ENCODE results near the gene OSER1.
A peak's percentile ranks its signal among the peaks of the same experiment; 100 is the strongest.
"Not testable (repeated sequence)": the region's sequence is repeated elsewhere in the genome, so short reads cannot be mapped to it uniquely, and the experiment has no call there.

The OSER1 gene

DNA sequence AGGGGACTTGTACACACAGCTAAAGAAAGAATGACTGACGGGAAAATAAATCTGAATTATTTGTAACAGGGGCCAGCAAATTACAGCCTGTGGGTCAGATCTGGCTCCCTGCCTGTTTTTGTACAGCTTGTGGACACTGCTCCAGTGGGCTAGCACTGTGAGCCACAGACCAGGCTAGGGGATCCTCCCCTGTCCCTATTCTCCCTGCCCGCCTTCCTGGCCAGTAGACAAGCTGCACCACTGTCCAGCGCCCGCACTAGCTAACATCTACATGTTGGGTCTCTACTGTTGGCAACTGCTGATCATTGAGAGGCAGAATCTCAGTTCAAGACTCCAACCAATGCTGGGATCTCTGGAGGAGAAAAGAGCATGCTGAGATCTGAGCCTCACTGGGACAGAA is 10.7 kb downstream of the OSER1 start:
- no peak for DNase-seq

DNA sequence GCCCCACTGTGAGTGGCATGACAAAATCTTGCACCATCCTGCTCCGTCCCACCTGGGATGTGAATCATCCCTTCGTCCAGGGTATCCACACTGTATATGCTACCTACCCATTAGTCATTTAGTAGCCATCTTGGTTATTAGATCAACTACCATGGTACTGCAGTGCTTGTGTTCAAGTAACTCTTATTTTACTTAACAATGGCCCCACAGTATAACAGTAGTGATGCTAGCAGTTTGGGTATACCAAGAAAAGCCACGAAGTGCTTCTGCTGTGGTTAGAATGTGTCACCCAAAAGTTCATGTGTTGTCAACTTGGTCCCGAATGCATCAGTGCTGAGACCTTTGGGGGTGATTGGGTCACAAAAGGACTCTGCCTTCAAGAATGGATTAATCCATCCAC is 11.7 kb downstream of the OSER1 start:
- no peak for DNase-seq

DNA sequence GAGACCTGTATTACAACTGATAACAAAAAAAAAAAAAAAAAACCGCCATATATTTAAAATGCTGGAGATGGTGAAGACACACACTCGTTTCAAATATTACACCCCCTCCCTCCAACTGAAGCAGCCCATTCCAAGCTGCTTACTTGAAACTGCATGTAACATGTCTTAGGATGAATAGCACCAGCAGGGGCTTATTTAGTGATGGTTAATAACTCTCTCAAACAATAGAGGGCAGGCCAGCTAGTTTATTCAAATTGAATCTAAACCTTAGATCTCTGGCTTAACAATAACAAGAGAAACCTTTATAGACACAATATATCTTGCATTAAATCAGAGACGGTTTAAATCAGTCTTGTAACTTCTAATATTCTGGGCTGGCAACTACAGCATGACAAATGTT is 14.3 kb downstream of the OSER1 start:
- no peak for DNase-seq

DNA sequence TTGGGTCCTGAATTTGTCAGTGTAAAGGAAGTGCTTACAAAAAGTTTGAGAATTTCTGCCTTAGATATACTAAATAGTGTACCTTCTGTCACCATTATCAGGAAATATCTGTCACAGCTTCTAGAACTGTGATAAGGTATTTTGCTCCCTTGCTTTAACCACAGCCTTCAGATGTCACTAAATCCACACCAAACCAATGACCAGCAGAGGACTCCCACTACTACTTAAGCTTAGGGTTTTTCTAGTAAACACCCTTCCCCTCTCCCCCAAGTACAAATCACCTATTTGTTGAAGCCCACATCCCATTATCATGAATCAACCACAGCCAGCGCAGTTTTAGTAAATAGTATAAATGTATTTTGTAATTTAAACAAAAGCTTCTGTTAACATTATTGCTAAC is 15.0 kb downstream of the OSER1 start:
- DNase-seq = no peak

DNA sequence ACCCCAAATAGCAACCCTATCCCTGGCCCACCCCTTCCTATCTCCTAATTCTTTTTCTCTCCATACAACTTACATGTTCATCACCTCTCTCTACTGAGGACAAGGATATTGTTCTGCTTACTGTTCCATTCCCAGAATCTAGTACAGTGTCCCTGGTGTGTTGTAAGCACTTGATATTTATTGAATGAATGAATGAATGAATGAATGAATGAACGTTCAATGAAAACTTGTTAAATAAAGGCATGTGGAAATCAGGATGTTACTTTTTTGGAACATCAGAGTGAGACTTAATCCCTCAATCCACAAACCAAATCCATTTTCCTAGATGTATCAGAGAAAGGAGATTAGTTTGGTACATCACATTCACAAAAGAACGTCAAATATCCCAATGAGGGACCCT is 16.8 kb downstream of the OSER1 start:
- no peak for DNase-seq

DNA sequence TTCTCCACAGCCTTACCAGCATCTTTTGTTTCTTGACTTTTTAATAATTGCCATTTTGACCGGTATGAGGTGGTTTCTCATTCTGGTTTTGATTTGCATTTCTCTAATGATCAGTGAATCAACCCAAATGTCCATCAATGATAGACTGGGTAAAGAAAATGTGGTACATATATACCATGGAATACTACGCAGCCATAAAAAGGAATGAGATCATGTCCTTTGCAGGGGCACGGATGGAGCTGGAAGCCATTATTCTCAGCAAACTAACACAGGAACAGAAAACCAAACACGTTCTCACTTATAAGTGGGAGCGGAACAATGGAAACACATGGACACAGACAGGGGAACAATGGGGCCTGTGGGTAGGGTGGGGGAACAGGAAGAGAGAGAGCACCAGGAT is 18.9 kb downstream of the OSER1 start:
- DNase-seq = not testable (repeated sequence)

DNA sequence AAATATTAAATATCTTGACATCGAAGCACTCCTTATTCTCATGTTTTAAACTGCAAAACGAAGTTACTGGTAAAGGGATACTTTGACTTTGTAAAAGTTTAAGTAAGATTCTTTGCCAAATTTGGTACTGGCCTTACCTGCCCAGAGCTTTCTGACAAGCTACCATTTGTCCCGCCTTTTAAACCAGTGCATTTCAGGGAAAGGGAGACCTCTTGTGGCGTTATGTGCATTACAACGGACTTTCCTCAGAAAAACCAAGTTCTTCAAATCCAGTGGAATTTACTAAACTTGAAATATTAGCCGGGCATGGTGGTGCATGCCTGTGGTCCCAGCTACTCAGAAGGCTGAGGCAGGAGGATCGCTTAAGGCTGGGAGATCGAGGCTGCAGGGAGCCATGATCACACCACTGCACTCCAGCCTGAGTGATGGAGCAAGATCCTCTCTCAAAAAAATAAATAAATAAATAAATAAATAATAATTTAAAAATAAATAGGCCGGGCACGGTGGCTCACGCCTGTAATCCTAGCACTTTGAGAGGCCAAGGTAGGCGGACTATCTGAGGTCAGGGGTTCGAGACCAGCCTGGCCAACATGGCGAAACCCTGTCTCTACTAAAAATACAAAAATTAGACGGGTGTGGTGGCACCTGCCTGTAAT is 20.2 kb downstream of the OSER1 start:
- peak; percentile 62 for DNase-seq

DNA sequence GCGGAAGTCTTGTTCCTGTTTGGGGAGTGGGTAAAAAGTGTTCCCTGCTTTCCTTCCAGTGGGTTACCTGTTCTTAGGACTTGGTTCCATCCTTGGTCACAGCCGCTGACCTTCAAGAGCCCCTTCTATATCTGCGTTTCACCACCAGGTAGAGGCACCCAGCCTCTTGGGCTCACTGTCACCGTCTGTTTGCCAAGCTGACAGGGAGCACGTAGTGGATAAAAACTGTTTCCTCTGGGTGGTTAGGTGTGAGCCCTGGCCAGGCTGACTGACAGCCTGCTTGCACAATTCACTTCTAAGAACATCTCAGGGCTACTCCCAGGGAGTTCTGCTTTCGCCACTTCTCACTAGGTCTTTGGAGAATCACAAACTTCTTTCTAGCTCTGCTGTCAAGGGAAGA is 21.8 kb downstream of the OSER1 start:
- DNase-seq = no peak

DNA sequence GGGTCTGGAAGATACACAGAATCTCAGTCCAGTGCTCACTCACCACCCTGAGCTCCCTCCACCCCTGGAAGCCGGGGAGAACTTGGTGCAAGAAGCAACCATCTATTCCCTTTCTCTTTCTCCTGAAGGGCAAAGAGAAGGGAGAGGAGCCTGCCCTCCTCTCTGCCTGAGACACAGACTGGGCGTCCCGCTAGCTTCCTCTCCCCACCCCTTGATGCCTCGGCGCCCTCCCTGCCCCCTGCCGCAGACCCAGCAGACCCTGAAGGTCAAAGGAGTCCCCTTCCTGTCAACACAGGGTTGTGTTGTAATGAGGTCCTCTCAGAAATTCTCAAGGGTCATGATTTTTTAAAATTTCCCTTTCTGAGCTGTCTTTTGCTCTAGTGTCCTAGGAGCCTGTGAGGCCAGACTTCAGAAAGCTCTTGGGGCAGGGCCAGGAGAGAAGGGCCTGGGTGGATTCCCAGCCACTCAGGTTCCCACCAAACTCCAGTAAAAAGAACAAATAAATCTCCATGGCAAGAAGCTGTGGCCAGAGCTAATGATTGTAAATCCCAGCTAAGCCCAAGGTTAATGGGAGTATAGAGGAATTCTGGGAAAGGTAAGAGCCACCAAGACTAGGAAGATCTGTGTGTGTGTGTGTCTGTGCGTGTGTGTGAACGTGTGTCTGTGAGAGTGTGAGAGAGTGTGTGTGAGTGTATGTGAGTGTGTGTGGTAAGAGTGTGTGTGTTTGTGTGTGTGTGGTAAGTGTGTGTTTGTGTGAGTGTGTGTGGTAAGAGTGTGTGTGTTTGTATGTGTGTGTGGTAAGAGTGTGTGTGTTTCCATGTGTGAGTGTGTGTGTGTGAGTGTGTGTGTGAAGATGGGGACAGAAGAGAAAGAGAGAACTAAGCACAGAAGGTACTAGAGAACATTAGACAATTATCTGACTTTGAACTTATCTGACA is 22.5 kb downstream of the OSER1 start:
- no peak for DNase-seq

DNA sequence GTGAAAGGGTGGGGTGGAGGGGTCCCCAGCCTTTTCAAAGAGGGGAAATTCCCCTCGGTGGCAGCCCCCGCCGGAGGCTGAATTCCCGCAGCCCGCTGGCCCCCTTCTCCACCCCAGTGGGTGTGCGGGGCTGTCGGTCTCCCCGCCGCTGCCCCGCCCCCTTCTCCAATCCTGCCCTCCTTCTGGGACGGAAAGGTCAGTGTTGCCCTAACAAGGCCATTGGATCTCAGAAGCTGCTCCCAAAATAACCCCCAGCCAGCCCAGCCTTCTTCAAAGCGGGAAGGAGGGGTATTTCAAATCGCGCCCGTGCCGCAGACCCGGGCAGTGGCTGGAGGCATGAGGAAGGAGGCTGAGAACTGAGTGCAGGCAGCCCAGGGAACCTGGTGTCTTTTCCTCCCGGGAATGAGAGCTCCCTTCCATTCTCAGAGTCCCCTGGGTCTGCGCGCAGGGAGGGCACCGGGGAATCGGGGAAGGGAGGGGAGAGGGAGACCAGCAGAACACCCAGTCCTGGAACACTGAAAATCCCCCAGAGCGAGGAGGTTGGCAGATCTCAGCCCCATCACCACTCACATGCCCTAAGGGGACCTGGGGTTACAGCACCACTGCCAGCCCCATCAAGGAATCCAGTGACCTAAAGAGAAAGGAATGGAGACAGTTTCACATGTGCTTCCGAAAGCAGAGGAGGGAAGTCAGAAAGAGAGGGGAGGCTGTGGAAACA is 23.4 kb downstream of the OSER1 start, which contains the start of gene JPH2:
Gene JPH2, minus strand, starts transcription at position 135 of the 718 bp plus-strand sequence. CDS start 483 bp downstream, outside the sequence.
- peak; percentile 20 for DNase-seq

DNA sequence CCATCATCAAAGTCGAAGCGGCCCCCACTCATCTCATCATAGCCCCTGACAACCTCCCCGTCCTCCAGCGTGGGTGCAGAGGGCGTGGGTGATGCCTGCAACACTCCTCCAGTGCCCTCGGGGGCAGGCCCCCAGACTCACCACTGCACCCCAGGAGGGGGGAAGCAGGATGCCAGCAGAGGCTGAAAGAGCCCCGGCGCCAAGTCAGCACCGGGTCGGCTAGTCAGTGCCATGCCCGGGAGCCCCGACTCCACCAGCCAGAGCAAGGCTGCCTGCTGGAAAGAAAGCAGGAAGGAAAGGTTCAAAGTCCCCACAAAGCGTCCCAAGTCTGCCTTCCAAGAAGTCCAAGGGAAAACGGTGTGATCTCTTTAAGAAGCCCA is 23.9 kb downstream of the OSER1 start:
- DNase-seq = no peak

DNA sequence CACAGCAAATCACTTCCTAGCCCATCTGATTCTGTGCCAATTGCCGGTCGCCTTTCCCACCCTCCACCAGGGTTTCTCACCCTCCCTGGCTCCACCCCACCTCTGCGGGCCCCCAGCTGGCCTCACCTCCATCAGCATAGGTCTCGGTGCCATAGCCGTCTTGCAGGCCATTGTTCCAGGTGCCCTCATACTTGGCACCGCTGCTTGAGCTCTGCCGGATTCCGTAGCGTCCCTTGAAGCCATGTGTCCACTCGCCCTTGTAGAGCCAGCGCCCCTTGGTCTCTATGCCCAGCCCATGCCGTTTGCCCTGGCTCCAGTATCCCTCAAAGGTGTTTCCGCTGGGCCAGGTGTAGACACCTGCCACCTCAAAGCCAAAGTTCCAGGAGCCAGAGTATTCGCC is 24.4 kb downstream of the OSER1 start:
- no peak for DNase-seq

DNA sequence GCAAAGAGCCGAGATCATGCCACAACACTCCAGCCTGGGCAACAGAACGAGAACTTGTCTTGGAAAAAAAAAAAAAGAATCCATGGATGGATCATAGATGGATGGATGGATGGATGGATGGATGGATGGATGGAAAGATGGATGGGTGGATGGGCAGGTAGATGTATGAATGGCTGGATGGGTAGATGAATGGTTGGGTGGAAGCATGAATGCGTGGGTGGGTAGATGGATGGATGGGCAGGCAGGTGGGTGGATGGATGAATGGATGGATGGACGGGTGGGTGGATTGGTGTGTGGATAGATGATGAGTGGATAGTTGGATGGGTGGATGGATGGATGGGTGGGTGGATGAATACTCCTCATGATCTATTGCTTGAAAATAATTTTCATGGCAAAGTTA is 25.0 kb downstream of the OSER1 start:
- DNase-seq = no peak

DNA sequence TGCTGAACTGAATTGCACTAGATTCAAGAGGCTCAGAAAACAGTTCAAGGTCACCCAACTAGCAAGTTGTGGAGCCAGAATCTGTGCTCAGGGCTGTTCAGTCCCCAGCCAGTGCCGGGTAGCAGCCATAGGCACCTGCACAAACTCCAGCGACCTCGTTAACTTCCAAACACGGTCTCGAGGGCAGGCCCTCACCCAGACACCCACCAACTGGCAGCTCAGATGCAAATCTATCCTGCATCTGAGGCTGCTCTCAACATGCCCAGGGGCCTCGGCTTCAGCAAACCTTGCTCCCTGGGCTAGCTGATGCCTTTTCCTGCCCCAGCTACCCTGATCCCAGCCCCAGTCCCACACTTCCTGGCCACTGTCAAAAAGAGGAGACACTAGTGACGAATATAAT is 27.3 kb downstream of the OSER1 start:
- DNase-seq = no peak

DNA sequence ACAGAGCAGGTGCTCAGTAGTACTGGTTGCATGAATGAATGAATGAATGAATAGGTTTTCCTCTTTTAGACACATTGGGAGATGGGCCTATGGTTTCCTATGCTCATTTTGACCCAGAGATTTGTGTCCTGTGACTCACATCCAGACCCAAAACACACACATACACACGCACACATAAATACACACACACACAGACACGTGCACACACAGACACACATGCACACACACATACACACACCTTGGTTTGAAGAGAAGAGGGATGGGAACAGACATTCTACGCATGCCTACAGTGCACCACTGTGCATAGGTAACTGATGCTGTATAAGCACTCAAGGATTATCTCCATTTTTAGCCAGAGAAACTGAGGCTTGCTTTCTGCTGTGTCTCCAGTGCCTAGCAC is 27.7 kb downstream of the OSER1 start:
- no peak for DNase-seq

DNA sequence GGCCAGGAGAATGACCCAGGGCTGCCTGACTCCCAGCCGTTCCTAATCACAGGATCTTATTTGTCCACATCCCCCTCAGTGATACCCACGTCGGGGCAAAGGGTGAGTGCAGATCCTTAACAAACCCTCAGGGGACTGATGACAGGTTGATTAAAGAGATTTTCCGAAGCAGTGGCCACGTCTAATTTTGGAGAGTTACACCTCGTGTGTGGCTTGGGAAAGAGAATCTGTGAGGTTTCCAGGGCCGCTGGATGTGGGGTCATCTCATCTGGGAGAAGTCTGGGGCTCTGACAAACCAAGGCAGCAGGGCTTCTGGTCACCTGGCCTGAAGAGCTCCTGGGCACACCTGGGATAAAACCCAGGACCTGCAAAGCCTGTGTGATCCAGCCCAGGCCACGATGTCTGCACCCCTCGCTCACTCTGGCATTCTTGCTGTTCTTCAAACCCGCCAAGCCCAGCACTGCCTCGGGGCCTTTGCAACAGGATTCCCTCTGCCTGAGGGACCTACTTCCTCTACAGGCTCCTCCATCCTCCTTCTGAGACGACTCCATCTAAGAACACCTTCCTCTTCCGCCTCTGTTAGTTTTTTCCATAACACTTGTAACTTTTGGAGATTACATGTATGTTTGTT is 28.3 kb downstream of the OSER1 start:
- DNase-seq = no peak

DNA sequence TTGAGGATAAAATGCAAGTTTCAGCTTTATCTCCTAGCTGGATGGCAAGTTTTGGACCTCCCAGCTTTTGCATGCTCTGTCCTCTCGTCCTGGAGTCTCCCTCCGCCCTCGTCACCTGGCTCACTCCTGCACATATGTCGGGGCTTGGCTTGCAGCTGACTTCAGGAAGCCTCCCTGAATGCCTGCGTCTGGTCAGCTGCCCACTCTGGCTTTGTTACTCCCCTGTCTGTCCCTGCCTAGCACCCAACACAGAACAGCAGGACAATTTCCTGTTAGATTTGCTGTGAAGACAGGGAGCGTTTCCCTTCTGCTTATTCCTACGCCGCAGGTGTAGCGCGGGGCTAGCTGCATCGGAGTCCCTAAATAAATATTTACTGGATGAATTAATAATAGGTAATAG is 29.0 kb downstream of the OSER1 start:
- no peak for DNase-seq

DNA sequence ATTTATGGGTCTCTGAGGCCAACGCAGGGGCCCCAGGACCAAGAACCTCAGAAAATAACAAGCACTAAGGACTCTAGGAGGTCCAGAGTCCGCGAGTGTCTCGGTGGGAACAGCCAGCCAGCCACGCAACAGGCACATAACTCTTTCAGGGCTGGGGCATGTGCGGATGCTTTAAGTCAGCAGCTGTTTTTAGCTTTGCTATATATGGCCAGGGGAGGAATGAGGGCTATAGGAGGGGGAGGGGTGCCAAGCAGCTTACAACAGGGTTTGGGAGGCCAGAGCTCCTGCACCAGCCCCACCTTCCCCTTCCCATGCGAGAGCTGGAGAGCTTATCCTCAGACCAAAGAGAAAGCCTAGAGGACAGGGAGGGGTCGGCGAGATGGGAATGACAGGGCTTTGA is 29.8 kb downstream of the OSER1 start:
- DNase-seq = no peak

DNA sequence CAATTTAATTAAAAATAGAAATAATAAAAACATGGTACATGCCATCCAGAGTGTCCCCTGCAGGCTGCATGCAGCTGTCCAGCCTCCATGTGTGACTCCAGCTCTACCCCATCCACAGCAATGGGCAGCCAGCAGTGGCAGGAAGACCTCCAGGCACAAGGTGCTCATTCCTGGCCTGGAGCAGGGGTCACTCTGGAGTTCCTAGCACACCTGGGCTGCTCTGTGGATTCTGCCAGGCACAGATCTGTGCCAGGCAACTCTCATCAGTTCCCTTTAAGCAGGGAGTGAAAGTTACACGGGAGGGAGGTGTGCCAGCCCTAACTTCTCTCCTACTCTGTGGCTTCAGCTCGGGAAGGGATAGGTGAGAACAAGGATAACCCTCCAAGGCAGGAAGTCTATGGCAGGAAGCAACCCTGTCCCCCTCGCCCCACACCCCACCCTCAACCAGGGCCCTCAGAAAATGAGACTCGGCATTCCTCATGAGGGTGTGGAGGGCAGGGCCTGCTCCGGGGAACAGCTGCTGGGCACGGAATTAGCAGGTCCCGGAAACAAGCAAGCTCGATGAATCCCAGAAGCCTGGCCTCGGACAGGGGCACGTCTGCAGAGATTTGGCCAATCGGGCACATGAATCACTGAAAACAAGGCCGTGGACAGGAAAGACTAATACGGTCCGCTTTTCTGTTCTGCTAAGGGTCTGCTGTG is 33.6 kb downstream of the OSER1 start:
- DNase-seq = no peak

DNA sequence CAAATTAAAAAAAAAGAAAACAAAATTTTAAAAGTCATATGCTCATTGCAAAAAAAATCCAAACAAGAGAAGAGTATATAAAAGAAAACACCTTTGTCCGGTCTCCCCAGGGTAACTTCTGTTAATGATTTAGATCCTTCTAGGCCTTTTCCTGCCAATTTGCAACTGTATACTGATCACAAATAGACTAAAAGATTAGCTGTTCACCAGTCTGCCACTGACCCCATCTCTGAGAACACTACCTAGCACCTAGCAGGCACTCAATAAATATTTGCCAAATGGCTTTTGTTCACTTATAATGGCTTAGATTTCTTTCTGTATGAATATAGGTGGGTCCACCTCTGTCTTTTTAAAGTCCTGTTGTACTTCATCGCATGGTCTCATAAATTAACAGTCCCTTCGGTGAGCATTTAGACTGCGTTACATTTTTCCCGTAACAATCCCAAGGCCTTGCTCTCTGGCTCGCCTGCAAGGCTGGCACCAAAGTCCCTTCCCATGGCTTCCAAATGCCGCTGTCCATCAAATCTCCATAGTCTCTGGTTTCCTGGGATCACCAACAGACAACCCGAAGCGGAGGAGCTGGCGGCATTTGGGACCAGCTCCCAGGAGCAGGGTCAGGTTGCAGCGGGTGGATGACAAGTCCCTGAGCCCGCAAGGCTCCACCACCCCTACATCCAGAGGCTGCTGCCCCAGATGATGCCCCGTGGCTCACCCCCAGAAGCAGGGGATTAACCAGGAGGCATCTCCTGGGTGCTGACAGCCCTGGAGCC is 35.4 kb downstream of the OSER1 start:
- DNase-seq = no peak

DNA sequence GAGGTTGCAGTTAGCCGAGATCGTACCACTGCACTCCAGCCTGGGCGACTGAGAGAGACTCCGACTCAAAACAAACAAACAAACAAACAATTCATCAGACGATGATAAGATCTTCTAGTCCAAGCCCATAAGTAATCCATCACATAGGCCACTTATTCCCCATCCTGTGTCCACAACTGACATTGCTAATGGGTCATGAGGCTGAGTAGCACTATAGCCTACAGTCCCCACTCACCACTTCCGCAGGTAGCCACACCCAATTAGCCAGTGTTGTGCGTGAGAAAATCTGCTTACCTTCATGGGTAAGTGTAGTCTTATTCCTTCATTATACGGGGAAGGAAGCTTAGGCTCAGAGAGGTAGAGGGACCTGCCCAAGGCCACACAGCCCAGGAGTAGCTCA is 36.7 kb downstream of the OSER1 start:
- DNase-seq = no peak

DNA sequence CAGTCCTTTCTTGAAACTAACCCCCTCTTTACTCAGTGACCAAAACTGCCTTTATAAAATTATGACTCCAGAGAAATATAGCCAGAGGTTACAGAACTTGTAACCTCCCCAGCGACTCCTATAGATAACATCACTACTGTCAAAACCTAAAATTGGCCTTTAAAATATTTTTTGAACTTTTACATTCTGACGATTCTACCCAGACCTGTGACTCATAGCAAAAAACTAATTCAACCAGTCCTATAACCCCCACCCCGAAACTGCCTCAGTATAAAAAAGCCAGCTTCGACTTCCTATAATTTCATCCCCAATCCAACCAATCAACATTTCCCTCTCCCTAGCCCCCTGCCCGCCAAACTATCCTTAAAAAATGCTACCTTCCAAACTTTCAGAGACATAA is 37.5 kb downstream of the OSER1 start:
- DNase-seq = no peak

Data from RPMI8226 (cell line).